ENCODE data around the gene TTBK1. TPM values are rescaled to one million over a fixed set of nuclear protein-coding genes. Genes with fewer than 3 reads are reported as not detected.

TTBK1 gene
- total RNA-seq, 1 donor from 2014 or later: under 0.01 TPM

- peak overlapping the region; percentile 37 for H3K4me3 ChIP-seq (ENCODE audit: low read depth, low read length)
- TF ChIP-seq, protein P1, sequence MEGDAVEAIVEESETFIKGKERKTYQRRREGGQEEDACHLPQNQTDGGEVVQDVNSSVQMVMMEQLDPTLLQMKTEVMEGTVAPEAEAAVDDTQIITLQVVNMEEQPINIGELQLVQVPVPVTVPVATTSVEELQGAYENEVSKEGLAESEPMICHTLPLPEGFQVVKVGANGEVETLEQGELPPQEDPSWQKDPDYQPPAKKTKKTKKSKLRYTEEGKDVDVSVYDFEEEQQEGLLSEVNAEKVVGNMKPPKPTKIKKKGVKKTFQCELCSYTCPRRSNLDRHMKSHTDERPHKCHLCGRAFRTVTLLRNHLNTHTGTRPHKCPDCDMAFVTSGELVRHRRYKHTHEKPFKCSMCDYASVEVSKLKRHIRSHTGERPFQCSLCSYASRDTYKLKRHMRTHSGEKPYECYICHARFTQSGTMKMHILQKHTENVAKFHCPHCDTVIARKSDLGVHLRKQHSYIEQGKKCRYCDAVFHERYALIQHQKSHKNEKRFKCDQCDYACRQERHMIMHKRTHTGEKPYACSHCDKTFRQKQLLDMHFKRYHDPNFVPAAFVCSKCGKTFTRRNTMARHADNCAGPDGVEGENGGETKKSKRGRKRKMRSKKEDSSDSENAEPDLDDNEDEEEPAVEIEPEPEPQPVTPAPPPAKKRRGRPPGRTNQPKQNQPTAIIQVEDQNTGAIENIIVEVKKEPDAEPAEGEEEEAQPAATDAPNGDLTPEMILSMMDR (conservative IDR thresholded peaks at IDR 0.05; ENCODE audit: low read depth, low read length): no peak
- DNase-seq (ENCODE audit: low read depth): no peak
These were observed 31.8 kb downstream of the TTBK1 start for GRCh38 chr6:43274916-43275597.

GRCh38 chr6:43275801-43276576 is 32.7 kb downstream of the TTBK1 start:
- TF ChIP-seq, protein P1 (conservative IDR thresholded peaks at IDR 0.05; ENCODE audit: low read depth, low read length): no peak

GRCh38 chr6:43276577-43277305 is 33.5 kb downstream of the TTBK1 start:
- DNase-seq (ENCODE audit: low read depth): no peak
- TF ChIP-seq, protein P1 (conservative IDR thresholded peaks at IDR 0.05; ENCODE audit: low read depth, low read length): no peak
- no peak overlapping the region for H3K4me3 ChIP-seq (ENCODE audit: low read depth, low read length)

More at GRCh38 chr6:43275801-43276576, 32.7 kb downstream of the TTBK1 start:
- DNase-seq (ENCODE audit: low read depth): no peak
- H3K4me3 ChIP-seq (ENCODE audit: low read depth, low read length): no peak overlapping the region

DNA sequence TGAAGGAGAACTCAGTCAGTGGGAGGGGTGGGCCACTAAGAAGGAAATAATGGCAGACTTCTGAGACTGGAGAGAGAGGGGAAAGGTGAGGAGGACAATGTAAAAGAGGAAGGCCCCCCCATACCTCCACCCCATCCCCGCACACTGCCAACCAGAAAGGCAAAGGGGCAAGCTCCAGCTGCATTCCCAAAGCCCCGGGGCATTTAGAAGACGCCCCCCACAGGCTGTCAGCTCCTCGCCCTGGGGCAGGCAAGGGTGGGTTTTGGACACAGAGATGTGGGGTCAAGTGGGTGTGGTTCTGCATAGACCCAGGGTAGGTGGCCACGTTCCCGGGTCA is 34.0 kb downstream of the TTBK1 start:
- no peak overlapping the region for H3K4me3 ChIP-seq (ENCODE audit: low read depth, low read length)

DNA sequence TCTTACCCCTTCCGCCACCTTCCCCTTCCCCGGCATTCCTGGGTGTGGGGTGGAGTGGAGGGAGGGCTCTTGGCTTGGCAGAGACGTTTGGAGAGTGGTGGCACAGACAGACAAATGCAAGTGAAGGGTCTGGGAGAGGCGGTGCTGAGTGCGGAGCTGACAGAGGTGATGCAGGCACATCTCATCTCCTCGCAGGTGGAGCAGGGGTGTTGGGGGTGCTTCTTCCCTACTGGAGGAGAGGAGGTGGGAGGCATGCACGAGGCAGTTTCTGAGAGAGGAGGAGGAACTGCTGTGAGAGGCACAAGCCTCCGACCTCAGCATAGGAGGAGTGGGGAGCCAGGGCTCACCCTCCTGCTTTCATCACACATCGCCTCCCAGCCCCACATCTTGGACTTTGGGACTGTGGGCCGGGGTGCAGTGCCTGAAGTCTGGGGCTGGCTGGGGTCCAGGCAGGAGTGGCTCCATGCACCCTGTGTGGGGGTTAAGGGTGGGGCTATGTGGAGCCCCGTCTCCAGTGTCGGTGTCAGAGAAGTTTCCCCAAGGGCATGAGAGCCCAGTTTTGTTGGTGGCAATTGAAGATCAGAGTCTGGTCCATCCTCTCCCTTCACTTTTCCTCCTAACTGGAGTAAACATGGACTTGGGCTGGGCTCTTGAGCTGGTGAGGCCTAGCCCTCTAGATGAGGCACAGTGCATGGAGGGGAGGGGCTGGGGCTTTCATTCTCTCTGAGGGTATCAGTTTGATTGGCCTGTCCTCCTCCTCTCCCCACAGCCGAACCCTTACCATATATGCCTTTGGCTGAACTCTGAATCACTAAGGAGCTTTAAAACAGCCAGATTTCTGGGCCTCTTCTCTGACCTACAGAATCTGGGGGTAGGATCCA is 34.6 kb downstream of the TTBK1 start:
- no peak overlapping the region for H3K4me3 ChIP-seq (ENCODE audit: low read depth, low read length)
- DNase-seq (ENCODE audit: low read depth): no peak
- TF ChIP-seq, protein P1 (conservative IDR thresholded peaks at IDR 0.05; ENCODE audit: low read depth, low read length): no peak

More for the DNA sequence above, 34.0 kb downstream of the TTBK1 start:
- DNase-seq (ENCODE audit: low read depth): no peak
- TF ChIP-seq, protein P1 (conservative IDR thresholded peaks at IDR 0.05; ENCODE audit: low read depth, low read length): no peak

DNA sequence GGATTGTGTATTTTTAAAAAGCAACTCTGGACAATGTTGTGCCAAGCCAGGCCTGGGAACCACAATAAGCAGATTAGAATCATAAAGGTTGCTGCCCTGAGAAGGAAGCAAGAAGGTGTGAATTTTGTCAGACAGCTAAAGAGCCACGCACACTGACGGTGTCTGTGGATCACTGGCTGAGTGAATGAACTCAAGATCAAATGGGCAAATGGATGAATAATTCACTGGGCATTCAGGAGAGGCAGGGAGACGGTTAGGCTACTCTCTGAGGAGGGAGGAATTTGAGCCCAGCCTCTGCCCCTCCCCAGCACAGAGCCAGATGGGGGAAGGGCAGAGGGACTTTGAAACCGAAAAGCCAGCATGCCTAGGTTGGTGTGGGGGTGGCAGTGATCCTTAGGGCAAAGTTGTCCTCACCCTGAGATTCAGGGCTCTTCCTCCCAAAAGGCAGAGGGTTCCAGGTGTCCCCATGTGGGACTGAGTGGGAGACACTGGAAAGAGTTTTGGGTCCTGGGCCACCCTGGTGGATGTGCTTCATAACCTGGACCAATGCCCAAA is 35.3 kb downstream of the TTBK1 start:
- H3K4me3 ChIP-seq (ENCODE audit: low read depth, low read length): no peak overlapping the region
- TF ChIP-seq, protein P1 (conservative IDR thresholded peaks at IDR 0.05; ENCODE audit: low read depth, low read length): no peak
- peak; percentile 61 for DNase-seq (ENCODE audit: low read depth)

Measured in epithelial cell of proximal tubule (primary cell).